HCT116 (cell line): ENCODE results near the gene TNRC6C. TPM values are rescaled to one million over a fixed set of nuclear protein-coding genes. Genes with fewer than 3 reads are reported as not detected.

ENCODE experiments used
- ATAC-seq: fragments of 200-7000 bp; cut with Tn5 transposase; 2 replicates; pipeline ENCODE4 v1.9.1; 2020; ENCODE audit warnings: mild to moderate bottlenecking, moderate library complexity
- BruUV-seq: library from RNA; stranded (reverse); fragments of 400-500 nt; replicated peaks from 2 replicates; lab custom pipeline; 2021; lab: Mats Ljungman, UMichigan
- CTCF ChIA-PET: fragments of 300-600 bp; sonication (Branson Sonifier 250); formaldehyde crosslinking; loops from one replicate; lab custom pipeline; 2021; ENCODE audit warnings: antibody characterized with exemption; lab: Charles Lee
- POLR2A ChIA-PET: fragments of 300-600, 350-600 bp; sonication (Branson Sonifier 250); formaldehyde crosslinking; loops from one replicate; lab custom pipeline; 2021; ENCODE audit warnings: antibody characterized with exemption; lab: Charles Lee
- RAD21 ChIA-PET, 2 experiments: fragments of 300-600 bp; sonication (Branson Sonifier 250); formaldehyde crosslinking; loops; one replicate each; lab custom pipeline; 2023; ENCODE audit warnings: low total read pairs in 2 of 2; ENCODE audit not compliant: uncharacterized antibody in 2 of 2, unreplicated experiment in 2 of 2, low non-redundant PET in 1 of 2; lab: Charles Lee
- DNase-seq: peaks from one replicate; pipeline ENCODE4 v3.0.0-alpha.2; 2010; ENCODE audit warnings: low read depth, low spot score
- H2AFZ ChIP-seq: fragments of 200-600 bp; shearing (Covaris generic), sonication (generic); 2 replicates; pipeline ENCODE4 v1.6.1; 2017; ENCODE audit warnings: low read depth, mixed run types, mixed read lengths, antibody characterized with exemption, low read length; ENCODE audit not compliant: poor library complexity, severe bottlenecking
- H3K27ac ChIP-seq: 2 replicates; pipeline ENCODE4 v1.5.1; 2012; ENCODE audit warnings: low read depth, low read length
- H3K27me3 ChIP-seq: fragments of 200-600 bp; sonication (generic); 2 replicates; pipeline ENCODE4 v1.6.1; 2016; ENCODE audit warnings: mixed run types, low read length, mixed read lengths; ENCODE audit not compliant: insufficient read depth
- H3K36me3 ChIP-seq, 2 experiments: fragments of 200-500 bp in 1 of 2; fragments of 200-600 bp in 1 of 2; sonication (Bioruptor generic) in 1 of 2; sonication (generic) in 1 of 2; 2 replicates each; pipeline versions ENCODE4 v1.5.1 to v1.6.1; 2014 to 2016; ENCODE audit warnings: low read length in 2 of 2, inconsistent platforms in 1 of 2, mixed read lengths in 1 of 2, mixed run types in 1 of 2; ENCODE audit not compliant: insufficient read depth in 2 of 2, control insufficient read depth in 1 of 2
- H3K4me1 ChIP-seq, 2 experiments: fragments of 200-600 bp in 1 of 2; sonication (generic) in 1 of 2; 2 replicates each; pipeline versions ENCODE4 v1.5.1 to v1.6.1; 2012 to 2017; ENCODE audit warnings: low read length in 2 of 2, inconsistent platforms in 1 of 2, mild to moderate bottlenecking in 1 of 2, mixed read lengths in 1 of 2, mixed run types in 1 of 2, moderate library complexity in 1 of 2; ENCODE audit not compliant: insufficient read depth in 2 of 2, control insufficient read depth in 1 of 2
- H3K4me2 ChIP-seq: fragments of 200-600 bp; sonication (generic); 2 replicates; pipeline ENCODE4 v1.6.1; 2017; ENCODE audit warnings: mixed run types, low read length, mixed read lengths
- H3K4me3 ChIP-seq, 2 experiments: fragments of 200-600 bp in 1 of 2; sonication (generic) in 1 of 2; replicated peaks in 1 of 2; 2 replicates each; pipeline ENCODE4 v1.5.1; 2011 to 2016; ENCODE audit warnings: low read length in 2 of 2, control low read depth in 1 of 2, low read depth in 1 of 2, mild to moderate bottlenecking in 1 of 2, mixed read lengths in 1 of 2, mixed run types in 1 of 2
- H3K79me2 ChIP-seq: fragments of 200-600 bp; sonication (generic); 2 replicates; pipeline ENCODE4 v1.6.1; 2017; ENCODE audit warnings: mild to moderate bottlenecking, mixed run types, low read length, moderate library complexity, mixed read lengths; ENCODE audit not compliant: insufficient read depth
- H3K9ac ChIP-seq: fragments of 200-600 bp; sonication (generic); 2 replicates; pipeline ENCODE4 v1.6.1; 2016; ENCODE audit warnings: low read length, mixed read lengths
- H3K9me2 ChIP-seq: fragments of 200-600 bp; sonication (generic), shearing (Covaris generic); 2 replicates; pipeline ENCODE4 v1.6.1; 2017; ENCODE audit warnings: mixed run types, mild to moderate bottlenecking, moderate library complexity; ENCODE audit not compliant: insufficient read depth
- H3K9me3 ChIP-seq, 2 experiments: fragments of 200-500 bp in 1 of 2; fragments of 200-600 bp in 1 of 2; sonication (Bioruptor generic) in 1 of 2; sonication (generic) in 1 of 2; 2 replicates each; pipeline ENCODE4 v1.6.1; 2014 to 2017; ENCODE audit warnings: low read length in 2 of 2, mixed read lengths in 2 of 2, inconsistent platforms in 1 of 2, low read depth in 1 of 2, mild to moderate bottlenecking in 1 of 2, mixed run types in 1 of 2, moderate library complexity in 1 of 2; ENCODE audit not compliant: control insufficient read depth in 1 of 2, insufficient read depth in 1 of 2
- H4K20me1 ChIP-seq: fragments of 200-600 bp; sonication (generic), shearing (Covaris generic); 2 replicates; pipeline ENCODE4 v1.6.1; 2017; ENCODE audit warnings: mixed run types, mild to moderate bottlenecking, moderate library complexity; ENCODE audit not compliant: insufficient read depth
- CTCF ChIP-seq, 3 experiments: fragments of 200-600 bp in 1 of 3; sonication (generic) in 1 of 3; IDR thresholded peaks in 2 of 3; conservative IDR thresholded peaks in 1 of 3; 2 replicates each; pipeline ENCODE4 v1.5.1; 2012 to 2017; ENCODE audit warnings: low read depth in 2 of 3, low read length in 2 of 3, antibody characterized with exemption in 1 of 3, borderline replicate concordance in 1 of 3, control low read depth in 1 of 3, mild to moderate bottlenecking in 1 of 3, mixed read lengths in 1 of 3, mixed run types in 1 of 3, moderate library complexity in 1 of 3; ENCODE audit not compliant: insufficient read depth in 1 of 3
- EGR1 ChIP-seq: IDR thresholded peaks from 2 replicates; pipeline ENCODE4 v1.6.1; 2012; ENCODE audit warnings: low read depth
- MAX ChIP-seq: IDR thresholded peaks from 2 replicates; pipeline ENCODE4 v1.6.1; 2012
- RAD21 ChIP-seq: IDR thresholded peaks from 2 replicates; pipeline ENCODE4 v1.6.1; 2012; ENCODE audit warnings: low read depth, mild to moderate bottlenecking
- REST ChIP-seq: IDR thresholded peaks from 2 replicates; pipeline ENCODE4 v1.6.1; 2012; ENCODE audit warnings: low read depth
- TCF7L2 ChIP-seq: IDR thresholded peaks from 2 replicates; pipeline ENCODE4 v1.7.0; 2011; ENCODE audit warnings: borderline replicate concordance, inconsistent platforms; ENCODE audit not compliant: insufficient read depth, insufficient read length; ENCODE audit errors: extremely low read depth
- YY1 ChIP-seq: IDR thresholded peaks from 2 replicates; pipeline ENCODE4 v1.6.1; 2011; ENCODE audit warnings: low read length, low read depth, moderate library complexity, mild to moderate bottlenecking; ENCODE audit not compliant: insufficient replicate concordance; ENCODE audit errors: extremely low read depth
- intact Hi-C: fragments of 100-400 bp; cut with micrococcal nuclease; formaldehyde crosslinking; loops from 2 replicates; pipeline ENCODE4 v1.10.0; 2022
- total RNA-seq: library from RNA; stranded (reverse); gene quantifications from one replicate; pipeline ENCODE4 v1.2.1, GENCODE V29; 2021; ENCODE audit not compliant: unreplicated experiment

The TNRC6C gene
- total RNA-seq, 1 experiment from 2014 or later = 23.4 TPM

GRCh38 chr17:78053777-78054468 is 95.4 kb downstream of the TNRC6C start:
- H3K4me2 ChIP-seq = no peak overlapping the region
- H3K9ac ChIP-seq = no peak overlapping the region
- no peaks in the 10 kb centered on the region for H3K27me3 ChIP-seq
- no peaks in the 10 kb centered on the region for H3K4me1 ChIP-seq
- H3K27ac ChIP-seq = no peak overlapping the region
- no peaks in the 10 kb centered on the region for H3K9me2 ChIP-seq
- RAD21 ChIA-PET = no interaction called here
- no TSS peak for BruUV-seq
- no peaks in the 10 kb centered on the region for H4K20me1 ChIP-seq
- TF ChIP-seq CTCF (IDR thresholded peaks at IDR 0.05 in 2 of 3, conservative IDR thresholded peaks at IDR 0.05 in 1 of 3; ENCODE audit: borderline replicate concordance in 1 of 3, insufficient read depth in 1 of 3, low read depth in 2 of 3, low read length in 2 of 3) (no peak), TCF7L2 (no peak), YY1 (no peak), EGR1 (no peak), MAX (no peak), REST (no peak), RAD21 (no peak)
- POLR2A ChIA-PET = no interaction called here
- DNase-seq (no peak), ATAC-seq (no peak; the same call in 1 of the 2 replicates)
- H2AFZ ChIP-seq = no peak overlapping the region
- CTCF ChIA-PET = no interaction called here
- intact Hi-C loops = no loop called here
- no peaks in the 10 kb centered on the region for H3K79me2 ChIP-seq
- no peaks in the 10 kb centered on the region for H3K9me3 ChIP-seq
- peaks cover 7 to 11% of the 10 kb centered on the region in 2 experiments for H3K36me3 ChIP-seq
- H3K4me3 ChIP-seq = no peak overlapping the region
